Measurements from ENCODE around the gene THEMIS2. TPM values are rescaled to one million over a fixed set of nuclear protein-coding genes. Genes with fewer than 3 reads are reported as not detected.

The THEMIS2 gene
- polyA plus RNA-seq, 3 donors, result 4.1 to 4.5 (median 4.4) TPM

Other genes with a start within 250 kb of the THEMIS2 start
- gene FGR, start 237.4 kb upstream of the THEMIS2 start, polyA plus RNA-seq (ENCODE audit: insufficient read length in 3 of 3), result 1 to 10 TPM; 1.5 to 1.9 (median 1.9) TPM
- gene IFI6, start 200.4 kb upstream of the THEMIS2 start, polyA plus RNA-seq (ENCODE audit: insufficient read length in 3 of 3), result 10 to 100 TPM; 19.2 to 24.0 (median 22.0) TPM
- 10 to 100 TPM; 10.8 to 18.4 (median 15.7) TPM for gene FAM76A, start 146.6 kb upstream of the THEMIS2 start, polyA plus RNA-seq (ENCODE audit: insufficient read length in 3 of 3)
- 10 to 100 TPM; 37.2 to 52.7 (median 43.4) TPM for gene STX12, start 99.3 kb upstream of the THEMIS2 start, polyA plus RNA-seq (ENCODE audit: insufficient read length in 3 of 3)
- 10 to 100 TPM; 46.3 to 61.5 (median 55.1) TPM for gene PPP1R8, start 41.8 kb upstream of the THEMIS2 start, polyA plus RNA-seq (ENCODE audit: insufficient read length in 3 of 3)
- gene RPA2, start 42.0 kb downstream of the THEMIS2 start, polyA plus RNA-seq (ENCODE audit: insufficient read length in 3 of 3), result 10 to 100 TPM; 64.0 to 67.7 (median 64.3) TPM
- 10 to 100 TPM; 12.1 to 17.5 (median 13.2) TPM for gene SMPDL3B, start 62.5 kb downstream of the THEMIS2 start, polyA plus RNA-seq (ENCODE audit: insufficient read length in 3 of 3)
- 10 to 100 TPM in 2 of 3 donors, 1 to 10 TPM in 1; 9.1 to 11.5 (median 10.4) TPM for gene XKR8, start 87.4 kb downstream of the THEMIS2 start, polyA plus RNA-seq (ENCODE audit: insufficient read length in 3 of 3)
- gene EYA3, start 216.1 kb downstream of the THEMIS2 start, polyA plus RNA-seq (ENCODE audit: insufficient read length in 3 of 3), result 10 to 100 TPM; 47.5 to 75.0 (median 61.0) TPM

All from renal pelvis (tissue), 3 donors.